ENCODE data around the gene ANKRD1. TPM values are rescaled to one million over a fixed set of nuclear protein-coding genes. Genes with fewer than 3 reads are reported as not detected.
A peak's percentile ranks its signal among the peaks of the same experiment; 100 is the strongest.

The ANKRD1 gene
- total RNA-seq, 3 donors from 2014 or later (not counting 1 experiment from before 2014, with no cell fraction given), result not detected

GRCh38 chr10:90866050-90866598 lies 54.8 kb downstream of the ANKRD1 start:
- Histone ChIP-seq H3K27ac (ENCODE audit: low read length) (no peak overlapping the region), H3K36me3 (ENCODE audit: control insufficient read depth, insufficient read depth, low read length) (no peaks in the 10 kb centered on the region), H3K27me3 (ENCODE audit: control insufficient read depth, insufficient read depth, low read length) (peaks cover 3% of the 10 kb centered on the region), H3K4me3 (ENCODE audit: low read length) (no peak overlapping the region), H3K4me1 (ENCODE audit: control insufficient read depth, insufficient read depth, low read length) (peaks cover under 1% of the 10 kb centered on the region), H3K9me3 (ENCODE audit: control insufficient read depth, insufficient read depth, low read length) (no peaks in the 10 kb centered on the region)
- Mint-ChIP-seq H3K27ac (no peak overlapping the region), H3K4me3 (no peak overlapping the region), H3K36me3 (no peaks in the 10 kb centered on the region), H3K9me3 (no peaks in the 10 kb centered on the region), H3K4me1 (no peaks in the 10 kb centered on the region), H3K27me3 (ENCODE audit: low read depth in 2 of 2) (peaks cover 38 to 67% of the 10 kb centered on the region in 2 donors)
- TF ChIP-seq CTCF (IDR thresholded peaks at IDR 0.05), result no peak
- 89% methylated on average over 4 of the region's 4 CpGs for WGBS (ENCODE audit: insufficient coverage)
- DNase-seq, result no peak
- ATAC-seq, result no peak
- intact Hi-C loops (cut with micrococcal nuclease), result no loop called here

- ATAC-seq (no peak), DNase-seq (peak in 1 of 2 donors; percentile 39)
- Mint-ChIP-seq H3K4me3 (no peak overlapping the region), H3K4me1 (no peaks in the 10 kb centered on the region), H3K36me3 (no peaks in the 10 kb centered on the region), H3K27me3 (ENCODE audit: low read depth in 2 of 2) (peaks cover 35 to 69% of the 10 kb centered on the region in 2 donors), H3K9me3 (no peaks in the 10 kb centered on the region), H3K27ac (no peak overlapping the region)
- Histone ChIP-seq H3K4me1 (ENCODE audit: control insufficient read depth, insufficient read depth, low read length) (no peaks in the 10 kb centered on the region), H3K36me3 (ENCODE audit: control insufficient read depth, insufficient read depth, low read length) (no peaks in the 10 kb centered on the region), H3K27me3 (ENCODE audit: control insufficient read depth, insufficient read depth, low read length) (peaks cover 3% of the 10 kb centered on the region), H3K4me3 (ENCODE audit: low read length) (no peak overlapping the region), H3K27ac (ENCODE audit: low read length) (no peak overlapping the region), H3K9me3 (ENCODE audit: control insufficient read depth, insufficient read depth, low read length) (no peaks in the 10 kb centered on the region)
- WGBS (ENCODE audit: insufficient coverage), result 24% methylated on average over 3 of the region's 3 CpGs
- intact Hi-C loops (cut with micrococcal nuclease), result no loop called here
- no peak for TF ChIP-seq CTCF (IDR thresholded peaks at IDR 0.05)
These were observed 55.5 kb downstream of the ANKRD1 start for GRCh38 chr10:90865401-90865800.

GRCh38 chr10:90862908-90863514 lies 57.9 kb downstream of the ANKRD1 start:
- intact Hi-C loops (cut with micrococcal nuclease), result loop anchor here (1.0 kb wide), 1 partner anchor 1070 kb away; no protein-coding TSS in a partner anchor
- H3K27me3 Mint-ChIP-seq (ENCODE audit: low read depth in 2 of 2), result peaks cover 35 to 46% of the 10 kb centered on the region in 2 donors
- Histone ChIP-seq H3K27ac (ENCODE audit: low read length) (no peak overlapping the region), H3K4me3 (ENCODE audit: low read length) (no peak overlapping the region), H3K36me3 (ENCODE audit: control insufficient read depth, insufficient read depth, low read length) (no peaks in the 10 kb centered on the region), H3K27me3 (ENCODE audit: control insufficient read depth, insufficient read depth, low read length) (peaks cover 6% of the 10 kb centered on the region), H3K9me3 (ENCODE audit: control insufficient read depth, insufficient read depth, low read length) (no peaks in the 10 kb centered on the region), H3K4me1 (ENCODE audit: control insufficient read depth, insufficient read depth, low read length) (peaks cover 5% of the 10 kb centered on the region)
- peak; percentile 50 for TF ChIP-seq CTCF (IDR thresholded peaks at IDR 0.05)
- ATAC-seq, result no peak
- no peaks in the 10 kb centered on the region for H3K36me3 Mint-ChIP-seq
- H3K4me1 Mint-ChIP-seq, result peaks cover 4 to 5% of the 10 kb centered on the region in 2 donors
- peak in 1 of 2 donors; percentile 46 for DNase-seq
- WGBS (ENCODE audit: insufficient coverage), result 38% methylated on average over 2 of the region's 2 CpGs
- no peak overlapping the region for H3K4me3 Mint-ChIP-seq
- no peaks in the 10 kb centered on the region for H3K9me3 Mint-ChIP-seq
- no peak overlapping the region for H3K27ac Mint-ChIP-seq

Other genes starting within 250 kb of the ANKRD1 start
- under 1 TPM in 2 of 3 donors, not detected in 1; 0.11 to 0.20 TPM for gene HTR7, start 63.0 kb downstream of the ANKRD1 start, total RNA-seq
- gene RPP30, start 49.1 kb downstream of the ANKRD1 start, total RNA-seq, result 10 to 100 TPM; 22.6 to 32.5 (median 24.2) TPM

Data from natural killer cell (primary cell).